GM21825 (cell line): ENCODE results near the gene DENND1A.

Experiments
- ATAC-seq: cut with Tn5 transposase; IDR thresholded peaks from one replicate; pipeline ENCODE4 v1.9.1; 2021; ENCODE audit warnings: mild to moderate bottlenecking, moderate library complexity; ENCODE audit not compliant: unreplicated experiment

The DENND1A gene

GRCh38 chr9:123550797-123551196, 379.1 kb downstream of the DENND1A start:
- no peak for ATAC-seq

GRCh38 chr9:123550012-123550411, 379.9 kb downstream of the DENND1A start:
- ATAC-seq: no peak

- no peak for ATAC-seq
These were observed 381.0 kb downstream of the DENND1A start for GRCh38 chr9:123548741-123549545.

- ATAC-seq: no peak
These were observed 385.7 kb downstream of the DENND1A start for GRCh38 chr9:123544007-123544827.

- no peak for ATAC-seq
These were observed 386.4 kb downstream of the DENND1A start for GRCh38 chr9:123543492-123543891.

GRCh38 chr9:123542435-123543225, 387.3 kb downstream of the DENND1A start:
- no peak for ATAC-seq

- no peak for ATAC-seq
These were observed 388.5 kb downstream of the DENND1A start for GRCh38 chr9:123541411-123541810.

GRCh38 chr9:123540457-123540856, 389.5 kb downstream of the DENND1A start:
- ATAC-seq: no peak

GRCh38 chr9:123537809-123538208, 392.1 kb downstream of the DENND1A start:
- ATAC-seq: no peak

- ATAC-seq: no peak
These were observed 393.5 kb downstream of the DENND1A start for GRCh38 chr9:123536455-123536868.

GRCh38 chr9:123534336-123534735, 395.6 kb downstream of the DENND1A start:
- ATAC-seq: no peak

GRCh38 chr9:123530244-123530643, 399.7 kb downstream of the DENND1A start:
- ATAC-seq: no peak

- ATAC-seq: no peak
These were observed 401.4 kb downstream of the DENND1A start for GRCh38 chr9:123528501-123528900.

- ATAC-seq: no peak
These were observed 401.9 kb downstream of the DENND1A start for GRCh38 chr9:123527981-123528380.

GRCh38 chr9:123525957-123526356, 404.0 kb downstream of the DENND1A start:
- ATAC-seq: no peak

GRCh38 chr9:123525424-123525823, 404.5 kb downstream of the DENND1A start:
- ATAC-seq: no peak

GRCh38 chr9:123524866-123525265, 405.1 kb downstream of the DENND1A start:
- ATAC-seq: no peak

- no peak for ATAC-seq
These were observed 406.1 kb downstream of the DENND1A start for GRCh38 chr9:123523845-123524244.

- ATAC-seq: no peak
These were observed 406.9 kb downstream of the DENND1A start for GRCh38 chr9:123523001-123523400.

- no peak for ATAC-seq
These were observed 407.7 kb downstream of the DENND1A start for GRCh38 chr9:123522251-123522650.

GRCh38 chr9:123518338-123518737, 411.6 kb downstream of the DENND1A start:
- no peak for ATAC-seq
